ENCODE results near the gene NMT2.

DNA sequence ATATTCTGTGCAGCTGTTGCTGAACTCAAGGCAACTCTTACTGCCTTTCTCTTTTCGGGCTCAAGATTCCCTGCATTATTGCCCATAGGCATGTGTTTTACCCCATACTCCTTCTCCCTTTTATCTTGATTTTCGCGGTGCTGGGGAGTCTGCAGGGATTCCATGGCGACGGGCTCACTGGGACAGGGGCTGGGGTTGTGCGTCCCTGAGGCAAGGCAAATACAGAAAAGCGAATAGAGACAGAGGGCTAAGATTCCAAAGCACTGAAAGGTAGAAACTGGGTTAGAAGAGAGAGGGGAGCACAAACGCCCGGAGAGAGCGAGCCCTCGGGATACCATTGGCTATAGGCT, 71.9 kb downstream of the NMT2 start:
- TF ChIP-seq EZH2 (IDR thresholded peaks at IDR 0.05) (no peak), POLR2AphosphoS5 (IDR thresholded peaks at IDR 0.05; ENCODE audit: borderline replicate concordance, low read depth, low read length) (no peak), FOXP2 (optimal IDR thresholded peaks at IDR 0.05; ENCODE audit: control extremely low read depth, extremely low read length, insufficient read depth) (no peak)

Data from SK-N-MC (cell line).